Measurements from ENCODE around the gene TNRC6B.
"Not testable (repeated sequence)": the region's sequence is repeated elsewhere in the genome, so short reads cannot be mapped to it uniquely, and the experiment has no call there.

Gene TNRC6B

GRCh38 chr22:40190501-40190900 lies 12.8 kb downstream of the TNRC6B start:
- Histone ChIP-seq H3K27me3 (ENCODE audit: control insufficient read depth, insufficient read depth, low read length) (no peaks in the 10 kb centered on the region), H3K9me3 (ENCODE audit: control insufficient read depth, low read length) (no peaks in the 10 kb centered on the region), H3K4me1 (ENCODE audit: control insufficient read depth, insufficient read depth, low read length) (peaks cover 62% of the 10 kb centered on the region), H3K36me3 (ENCODE audit: control insufficient read depth, insufficient read depth, low read length) (no peaks in the 10 kb centered on the region), H3K9ac (ENCODE audit: low read length) (no peak overlapping the region), H3K4me3 (ENCODE audit: low read length) (no peak overlapping the region)

DNA sequence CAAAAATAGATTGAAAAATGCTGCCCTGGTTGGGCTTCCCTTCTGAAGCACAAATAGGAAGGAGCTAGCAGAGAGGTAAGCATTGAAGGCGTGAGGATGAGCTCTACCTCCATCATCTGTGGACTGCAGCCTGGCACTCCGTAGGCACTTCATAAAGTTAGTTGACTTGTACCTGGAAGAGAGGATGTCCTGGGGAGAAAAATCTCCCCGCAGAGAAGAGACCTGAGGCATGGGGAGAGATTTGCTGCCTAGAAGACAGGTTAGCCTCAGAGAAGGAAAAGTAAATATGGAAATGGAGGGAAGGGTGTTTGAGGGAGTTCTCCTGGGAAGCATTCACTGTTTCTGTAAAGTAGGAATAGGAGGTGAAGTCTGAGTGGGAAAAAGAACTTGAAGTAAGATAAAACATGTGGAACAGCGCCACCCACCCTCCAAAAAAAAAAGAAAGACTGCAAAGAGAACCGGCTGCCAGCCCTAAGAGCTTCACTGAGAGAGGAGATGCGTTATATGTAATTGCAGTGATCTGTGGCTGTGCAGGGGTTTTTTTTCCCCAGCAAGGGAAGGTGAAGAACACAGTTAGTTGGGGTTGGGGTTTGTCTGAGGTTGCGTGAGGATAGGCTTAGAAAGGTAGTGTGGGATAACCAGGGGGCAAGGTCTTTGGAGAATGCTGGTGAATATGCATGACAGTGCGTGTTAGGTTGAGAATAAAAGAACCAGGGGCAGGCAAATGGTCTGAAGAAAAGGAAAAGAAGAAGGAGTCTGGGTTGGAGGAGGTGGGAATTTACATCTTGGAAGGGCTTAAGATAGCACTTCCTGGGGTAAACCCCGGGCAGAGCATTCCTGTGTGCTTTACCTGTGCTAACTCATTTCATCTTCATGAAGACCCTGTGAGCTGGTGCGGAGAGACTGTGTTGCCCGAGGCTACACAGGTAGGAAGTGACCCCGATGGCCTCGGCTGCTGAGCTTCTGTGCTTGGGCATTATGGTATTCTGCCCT lies 16.0 kb downstream of the TNRC6B start:
- Histone ChIP-seq H3K4me3 (ENCODE audit: low read length) (no peak overlapping the region), H3K9ac (ENCODE audit: low read length) (no peak overlapping the region), H3K36me3 (ENCODE audit: control insufficient read depth, insufficient read depth, low read length) (no peaks in the 10 kb centered on the region), H3K9me3 (ENCODE audit: control insufficient read depth, low read length) (no peaks in the 10 kb centered on the region), H3K4me1 (ENCODE audit: control insufficient read depth, insufficient read depth, low read length) (peaks cover 59% of the 10 kb centered on the region), H3K27me3 (ENCODE audit: control insufficient read depth, insufficient read depth, low read length) (no peaks in the 10 kb centered on the region)

- Histone ChIP-seq H3K9ac (ENCODE audit: low read length) (no peak overlapping the region), H3K4me1 (ENCODE audit: control insufficient read depth, insufficient read depth, low read length) (peaks cover 50% of the 10 kb centered on the region)
These were observed 16.9 kb downstream of the TNRC6B start for GRCh38 chr22:40194656-40195055.

DNA sequence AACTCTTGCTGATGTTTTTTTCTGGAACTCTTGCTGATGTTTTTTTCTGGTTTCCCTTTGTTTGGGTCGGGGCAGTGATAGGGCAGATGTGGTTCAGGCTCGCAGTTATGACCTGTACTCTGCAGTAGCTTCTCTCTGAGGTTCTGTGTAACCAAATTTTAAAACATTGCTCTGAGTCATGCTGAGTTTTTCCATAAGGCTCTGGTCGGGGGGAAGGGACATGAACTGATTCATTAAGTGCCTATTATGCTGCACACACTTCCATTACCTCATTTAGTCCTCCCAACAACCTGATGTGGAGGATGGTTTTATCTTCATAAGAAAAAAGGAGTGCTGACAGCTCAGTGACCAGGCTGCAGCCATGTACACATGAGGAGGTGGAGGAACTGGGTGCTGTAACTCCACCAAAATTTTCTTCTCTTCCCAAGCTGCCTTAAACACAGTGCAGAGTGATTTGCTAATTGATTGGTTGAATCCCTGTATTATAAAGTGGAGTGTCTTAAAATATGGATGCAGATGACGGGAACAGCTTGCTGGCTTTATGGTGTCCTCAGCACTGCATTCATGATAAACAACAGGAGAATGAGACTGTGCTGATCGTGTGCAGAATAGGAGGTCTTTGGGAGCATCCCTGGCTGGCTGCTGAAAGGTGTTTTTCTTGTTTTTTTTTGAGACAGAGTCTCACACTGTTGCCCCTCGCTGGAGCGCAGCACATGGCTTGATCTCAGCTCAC lies 19.1 kb downstream of the TNRC6B start:
- peak overlapping the region; percentile 36 for H3K9ac ChIP-seq (ENCODE audit: low read length)
- no peak overlapping the region for H3K4me3 ChIP-seq (ENCODE audit: low read length)
- no peaks in the 10 kb centered on the region for H3K36me3 ChIP-seq (ENCODE audit: control insufficient read depth, insufficient read depth, low read length)

More at GRCh38 chr22:40194656-40195055, 16.9 kb downstream of the TNRC6B start:
- Histone ChIP-seq H3K4me3 (ENCODE audit: low read length) (no peak overlapping the region), H3K9me3 (ENCODE audit: control insufficient read depth, low read length) (no peaks in the 10 kb centered on the region), H3K36me3 (ENCODE audit: control insufficient read depth, insufficient read depth, low read length) (no peaks in the 10 kb centered on the region), H3K27me3 (ENCODE audit: control insufficient read depth, insufficient read depth, low read length) (no peaks in the 10 kb centered on the region)

DNA sequence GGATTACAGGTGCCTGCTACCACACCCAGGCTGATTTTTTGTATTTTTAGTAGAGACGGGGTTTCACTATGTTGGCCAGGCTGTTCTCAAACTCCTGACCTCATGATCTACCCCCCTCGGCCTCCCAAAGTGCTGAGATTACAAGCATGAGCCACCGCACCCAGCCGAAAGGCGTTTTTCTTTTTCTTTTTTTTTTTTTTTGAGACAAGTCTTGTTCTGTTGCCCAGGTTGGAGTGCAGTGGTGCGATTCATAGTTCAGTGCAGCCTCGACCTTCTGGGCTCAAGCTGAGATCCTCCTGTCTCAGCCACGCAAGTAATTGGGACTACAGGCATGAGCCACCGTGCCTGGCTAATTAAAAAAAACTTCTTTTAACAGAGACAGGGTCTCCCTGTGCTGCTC lies 19.7 kb downstream of the TNRC6B start:
- peaks cover 32% of the 10 kb centered on the region for H3K4me1 ChIP-seq (ENCODE audit: control insufficient read depth, insufficient read depth, low read length)
- H3K27me3 ChIP-seq (ENCODE audit: control insufficient read depth, insufficient read depth, low read length); H3K9ac ChIP-seq (ENCODE audit: low read length); H3K36me3 ChIP-seq (ENCODE audit: control insufficient read depth, insufficient read depth, low read length); H3K9me3 ChIP-seq (ENCODE audit: control insufficient read depth, low read length); H3K4me3 ChIP-seq (ENCODE audit: low read length): not testable (repeated sequence)

More for the DNA sequence above, 19.1 kb downstream of the TNRC6B start:
- Histone ChIP-seq H3K27me3 (ENCODE audit: control insufficient read depth, insufficient read depth, low read length) (no peaks in the 10 kb centered on the region), H3K9me3 (ENCODE audit: control insufficient read depth, low read length) (no peaks in the 10 kb centered on the region), H3K4me1 (ENCODE audit: control insufficient read depth, insufficient read depth, low read length) (peaks cover 32% of the 10 kb centered on the region)

GRCh38 chr22:40198733-40199132 lies 21.0 kb downstream of the TNRC6B start:
- Histone ChIP-seq H3K9me3 (ENCODE audit: control insufficient read depth, low read length) (no peaks in the 10 kb centered on the region), H3K27me3 (ENCODE audit: control insufficient read depth, insufficient read depth, low read length) (no peaks in the 10 kb centered on the region), H3K36me3 (ENCODE audit: control insufficient read depth, insufficient read depth, low read length) (no peaks in the 10 kb centered on the region), H3K4me1 (ENCODE audit: control insufficient read depth, insufficient read depth, low read length) (peaks cover 27% of the 10 kb centered on the region), H3K4me3 (ENCODE audit: low read length) (no peak overlapping the region), H3K9ac (ENCODE audit: low read length) (no peak overlapping the region)

- no peak overlapping the region for H3K9ac ChIP-seq (ENCODE audit: low read length)
- H3K27me3 ChIP-seq (ENCODE audit: control insufficient read depth, insufficient read depth, low read length) = no peaks in the 10 kb centered on the region
- peaks cover 27% of the 10 kb centered on the region for H3K4me1 ChIP-seq (ENCODE audit: control insufficient read depth, insufficient read depth, low read length)
- H3K36me3 ChIP-seq (ENCODE audit: control insufficient read depth, insufficient read depth, low read length) = no peaks in the 10 kb centered on the region
- no peak overlapping the region for H3K4me3 ChIP-seq (ENCODE audit: low read length)
- H3K9me3 ChIP-seq (ENCODE audit: control insufficient read depth, low read length) = no peaks in the 10 kb centered on the region
These were observed 21.5 kb downstream of the TNRC6B start for GRCh38 chr22:40199223-40199622.

DNA sequence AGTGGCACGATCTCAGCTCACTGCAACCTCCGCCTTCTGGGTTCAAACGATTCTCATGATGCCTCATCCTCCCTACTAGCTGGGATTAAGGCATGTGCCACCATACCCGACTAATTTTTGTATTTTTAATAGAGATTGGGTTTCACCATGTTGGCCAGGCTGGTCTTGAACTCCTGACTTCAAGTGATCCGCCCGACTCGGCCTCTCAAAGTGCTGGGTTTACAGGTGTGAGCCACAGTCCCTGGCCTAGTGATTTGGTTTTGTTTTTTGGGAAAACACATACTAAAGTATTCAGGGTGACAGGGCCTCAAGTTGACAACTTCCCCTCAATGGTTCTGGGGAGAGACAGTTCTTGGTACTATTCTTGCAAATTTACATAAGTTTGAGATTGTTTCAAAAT lies 22.1 kb downstream of the TNRC6B start:
- H3K9ac ChIP-seq (ENCODE audit: low read length) = no peak overlapping the region
- no peaks in the 10 kb centered on the region for H3K9me3 ChIP-seq (ENCODE audit: control insufficient read depth, low read length)
- H3K4me3 ChIP-seq (ENCODE audit: low read length) = no peak overlapping the region
- no peaks in the 10 kb centered on the region for H3K27me3 ChIP-seq (ENCODE audit: control insufficient read depth, insufficient read depth, low read length)
- peaks cover 25% of the 10 kb centered on the region for H3K4me1 ChIP-seq (ENCODE audit: control insufficient read depth, insufficient read depth, low read length)
- no peaks in the 10 kb centered on the region for H3K36me3 ChIP-seq (ENCODE audit: control insufficient read depth, insufficient read depth, low read length)

DNA sequence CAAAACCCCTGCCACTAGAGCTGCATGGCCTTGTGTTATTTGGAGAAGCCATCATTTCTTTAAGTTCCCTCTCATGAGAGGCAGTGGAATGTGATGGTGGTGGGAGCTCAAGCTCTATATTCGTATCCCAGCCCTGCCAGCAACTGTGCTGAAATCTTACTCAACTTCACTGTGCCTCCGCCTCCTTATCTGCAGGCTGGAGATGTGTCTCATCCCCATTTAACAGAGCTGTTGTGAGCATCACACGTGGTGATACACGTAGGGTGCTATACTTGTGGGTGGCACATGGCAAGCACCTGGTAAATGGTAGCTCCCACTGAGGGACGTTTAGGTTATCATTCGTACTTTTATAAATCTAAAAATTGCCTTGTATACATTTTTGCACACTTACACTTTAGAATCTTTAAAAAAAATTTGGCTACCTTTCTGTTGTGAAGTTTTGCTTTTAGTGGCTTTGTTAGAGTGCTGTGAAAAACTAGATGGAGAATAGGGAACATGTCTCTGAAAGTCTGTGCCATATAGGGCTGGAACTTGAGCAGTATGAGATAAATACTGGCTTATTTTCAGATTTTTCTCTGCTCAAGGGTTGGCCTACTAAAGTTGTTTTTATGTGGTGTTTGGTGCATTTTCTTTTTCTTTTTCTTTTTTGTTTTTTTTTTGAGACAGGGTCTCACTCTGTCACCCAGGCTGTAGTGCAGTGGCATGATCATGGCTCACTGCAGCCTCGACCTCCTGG lies 23.2 kb downstream of the TNRC6B start:
- H3K9me3 ChIP-seq (ENCODE audit: control insufficient read depth, low read length) = no peaks in the 10 kb centered on the region
- no peaks in the 10 kb centered on the region for H3K27me3 ChIP-seq (ENCODE audit: control insufficient read depth, insufficient read depth, low read length)
- H3K36me3 ChIP-seq (ENCODE audit: control insufficient read depth, insufficient read depth, low read length) = no peaks in the 10 kb centered on the region
- no peak overlapping the region for H3K9ac ChIP-seq (ENCODE audit: low read length)
- no peak overlapping the region for H3K4me3 ChIP-seq (ENCODE audit: low read length)
- H3K4me1 ChIP-seq (ENCODE audit: control insufficient read depth, insufficient read depth, low read length) = peaks cover 25% of the 10 kb centered on the region

DNA sequence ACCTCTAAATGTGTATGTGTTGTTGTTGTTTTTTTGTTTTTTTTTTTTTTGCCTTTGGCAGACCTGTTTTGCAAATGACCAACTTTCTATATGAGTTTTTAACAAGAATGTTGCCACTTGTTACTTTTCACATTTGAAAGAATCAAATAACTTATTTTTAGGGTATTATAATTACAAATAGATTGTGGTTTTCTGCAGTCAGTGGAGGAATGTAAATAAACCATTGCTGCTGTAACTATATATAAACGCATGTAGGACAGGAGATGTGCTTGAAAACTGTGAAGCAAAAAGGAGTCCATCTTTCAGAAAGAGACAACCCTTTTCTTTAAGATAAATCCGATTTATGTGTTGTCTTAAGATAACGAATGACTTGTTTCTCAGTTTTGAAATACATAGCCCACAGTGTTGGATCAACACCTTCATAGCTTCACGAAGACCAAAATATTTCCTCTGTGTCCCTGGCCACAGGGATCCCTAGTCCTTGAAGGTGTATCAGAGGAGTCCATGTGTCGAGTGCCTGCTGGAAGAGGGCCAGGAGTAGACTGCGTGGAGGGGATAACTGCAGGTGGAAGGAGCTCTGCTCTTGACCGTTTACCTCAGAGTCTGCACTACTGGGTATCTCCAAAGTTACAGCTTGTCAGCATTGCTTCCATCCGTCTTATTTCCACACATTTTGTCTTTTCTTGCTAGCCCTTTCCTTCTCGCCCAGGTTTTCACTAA lies 24.7 kb downstream of the TNRC6B start:
- Histone ChIP-seq H3K9me3 (ENCODE audit: control insufficient read depth, low read length) (no peaks in the 10 kb centered on the region), H3K4me1 (ENCODE audit: control insufficient read depth, insufficient read depth, low read length) (peaks cover 13% of the 10 kb centered on the region), H3K4me3 (ENCODE audit: low read length) (no peak overlapping the region), H3K36me3 (ENCODE audit: control insufficient read depth, insufficient read depth, low read length) (no peaks in the 10 kb centered on the region), H3K9ac (ENCODE audit: low read length) (no peak overlapping the region), H3K27me3 (ENCODE audit: control insufficient read depth, insufficient read depth, low read length) (no peaks in the 10 kb centered on the region)

GRCh38 chr22:40203572-40203971 lies 25.8 kb downstream of the TNRC6B start:
- H3K36me3 ChIP-seq (ENCODE audit: control insufficient read depth, insufficient read depth, low read length) = no peaks in the 10 kb centered on the region

More at GRCh38 chr22:40203572-40203971, 25.8 kb downstream of the TNRC6B start:
- H3K27me3 ChIP-seq (ENCODE audit: control insufficient read depth, insufficient read depth, low read length) = no peaks in the 10 kb centered on the region
- H3K4me1 ChIP-seq (ENCODE audit: control insufficient read depth, insufficient read depth, low read length) = peaks cover 7% of the 10 kb centered on the region
- no peaks in the 10 kb centered on the region for H3K9me3 ChIP-seq (ENCODE audit: control insufficient read depth, low read length)
- no peak overlapping the region for H3K9ac ChIP-seq (ENCODE audit: low read length)
- no peak overlapping the region for H3K4me3 ChIP-seq (ENCODE audit: low read length)
